Loucy (cell line): Measurements from ENCODE around the gene REEP6.
A peak's percentile ranks its signal among the peaks of the same experiment; 100 is the strongest.

Source experiments
- H2AFZ ChIP-seq: fragments of 200-600 bp; sonication (generic); 2 replicates; pipeline ENCODE4 v1.6.0; 2016; ENCODE audit warnings: antibody characterized with exemption, mild to moderate bottlenecking, low read length, moderate library complexity
- H3F3A ChIP-seq: fragments of 200-600 bp; 2 replicates; pipeline ENCODE4 v1.6.0; 2016; ENCODE audit warnings: antibody characterized with exemption, low read depth, mild to moderate bottlenecking
- H3K27me3 ChIP-seq: fragments of 200-600 bp; sonication (generic); 2 replicates; pipeline ENCODE4 v1.6.1; 2014; ENCODE audit warnings: low read length, mild to moderate bottlenecking; ENCODE audit not compliant: insufficient read depth, poor library complexity, severe bottlenecking
- H3K36me3 ChIP-seq: fragments of 200-600 bp; sonication (generic); 2 replicates; pipeline ENCODE4 v1.6.1; 2016; ENCODE audit warnings: low read length; ENCODE audit not compliant: insufficient read depth
- H3K4me1 ChIP-seq: fragments of 200-600 bp; sonication (generic); 2 replicates; pipeline ENCODE4 v1.5.1; 2014; ENCODE audit warnings: low read length, mild to moderate bottlenecking; ENCODE audit not compliant: insufficient read depth, poor library complexity, severe bottlenecking
- H3K4me2 ChIP-seq: fragments of 200-600 bp; sonication (generic); 2 replicates; pipeline ENCODE4 v1.6.0; 2014; ENCODE audit warnings: antibody characterized with exemption, low read length, low read depth, mild to moderate bottlenecking; ENCODE audit not compliant: poor library complexity, severe bottlenecking
- H3K4me3 ChIP-seq: fragments of 200-600 bp; sonication (generic); 2 replicates; pipeline ENCODE4 v1.5.1; 2014; ENCODE audit warnings: low read length, mild to moderate bottlenecking, mixed read lengths; ENCODE audit not compliant: poor library complexity, severe bottlenecking
- H3K79me2 ChIP-seq: fragments of 200-600 bp; sonication (generic); 2 replicates; pipeline ENCODE4 v1.6.1; 2014; ENCODE audit warnings: low read length; ENCODE audit not compliant: insufficient read depth
- H3K9ac ChIP-seq: fragments of 200-600 bp; sonication (generic); 2 replicates; pipeline ENCODE4 v1.6.0; 2014; ENCODE audit warnings: mild to moderate bottlenecking, low read depth, low read length, moderate library complexity; ENCODE audit not compliant: poor library complexity, severe bottlenecking
- H3K9me2 ChIP-seq: fragments of 200-600 bp; sonication (generic); replicated peaks from 2 replicates; pipeline ENCODE4 v1.6.1; 2016; ENCODE audit warnings: low read depth, low read length, mixed read lengths
- H3K9me3 ChIP-seq: fragments of 200-600 bp; sonication (generic); 2 replicates; pipeline ENCODE4 v1.6.1; 2014; ENCODE audit warnings: mild to moderate bottlenecking, antibody characterized with exemption, low read length, low read depth; ENCODE audit not compliant: insufficient read depth
- H4K20me1 ChIP-seq: fragments of 200-600 bp; sonication (generic); 2 replicates; pipeline ENCODE4 v1.6.0; 2014; ENCODE audit warnings: antibody characterized with exemption, low read length, mild to moderate bottlenecking; ENCODE audit not compliant: insufficient read depth, poor library complexity, severe bottlenecking
- EZH2phosphoT487 ChIP-seq: fragments of 200-600 bp; IDR thresholded peaks from 2 replicates; pipeline ENCODE4 v1.6.1; 2018; ENCODE audit warnings: antibody characterized with exemption, mild to moderate bottlenecking, moderate library complexity, borderline replicate concordance
- TF ChIP-seq, protein P1 (sequence below): fragments of 200-600 bp; sonication (generic); conservative IDR thresholded peaks from 2 replicates; pipeline ENCODE4 v1.5.1; 2014; ENCODE audit warnings: mild to moderate bottlenecking, antibody characterized with exemption, low read length

The REEP6 gene

DNA sequence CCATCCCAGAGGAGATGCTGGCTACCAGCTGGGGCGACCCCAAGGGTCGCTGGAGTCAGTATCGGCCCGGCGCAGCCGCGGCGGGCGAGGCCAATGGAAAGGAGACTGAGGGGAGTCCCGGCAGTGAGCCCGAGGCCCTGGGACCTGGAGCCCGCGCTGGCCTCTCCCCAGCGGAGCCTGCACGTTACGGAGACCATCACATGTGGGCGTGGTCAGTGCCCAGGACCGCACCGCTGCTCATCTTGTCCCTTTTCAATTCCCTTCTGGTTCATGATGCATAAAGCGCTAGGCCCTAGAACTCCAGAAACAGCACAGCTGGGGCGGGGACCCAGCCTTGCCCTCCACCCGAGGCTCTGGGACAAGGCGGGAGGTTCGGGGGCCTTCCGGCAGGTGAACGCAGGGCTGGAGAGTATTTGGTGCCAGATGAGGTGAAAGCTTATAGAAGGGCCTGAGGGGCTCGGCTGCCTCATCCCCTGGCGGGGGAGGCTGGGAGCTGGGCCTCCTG is 19.9 kb upstream of the REEP6 start:
- H3K4me1 ChIP-seq, result no peaks in the 10 kb centered on the region
- no peaks in the 10 kb centered on the region for H3K9me2 ChIP-seq
- H4K20me1 ChIP-seq, result peaks cover 16% of the 10 kb centered on the region
- peak overlapping the region; percentile 49 for H3K4me2 ChIP-seq
- no peaks in the 10 kb centered on the region for H3K36me3 ChIP-seq
- no peaks in the 10 kb centered on the region for H3K27me3 ChIP-seq
- H3K9me3 ChIP-seq, result no peaks in the 10 kb centered on the region
- peak overlapping the region; percentile 3 for H3K4me3 ChIP-seq
- H3K9ac ChIP-seq, result no peak overlapping the region
- H2AFZ ChIP-seq, result no peak overlapping the region
- H3K79me2 ChIP-seq, result peaks cover 8% of the 10 kb centered on the region; the same call in 1 of the 2 replicates
- H3F3A ChIP-seq, result no peaks in the 10 kb centered on the region
- TF ChIP-seq, protein P1, sequence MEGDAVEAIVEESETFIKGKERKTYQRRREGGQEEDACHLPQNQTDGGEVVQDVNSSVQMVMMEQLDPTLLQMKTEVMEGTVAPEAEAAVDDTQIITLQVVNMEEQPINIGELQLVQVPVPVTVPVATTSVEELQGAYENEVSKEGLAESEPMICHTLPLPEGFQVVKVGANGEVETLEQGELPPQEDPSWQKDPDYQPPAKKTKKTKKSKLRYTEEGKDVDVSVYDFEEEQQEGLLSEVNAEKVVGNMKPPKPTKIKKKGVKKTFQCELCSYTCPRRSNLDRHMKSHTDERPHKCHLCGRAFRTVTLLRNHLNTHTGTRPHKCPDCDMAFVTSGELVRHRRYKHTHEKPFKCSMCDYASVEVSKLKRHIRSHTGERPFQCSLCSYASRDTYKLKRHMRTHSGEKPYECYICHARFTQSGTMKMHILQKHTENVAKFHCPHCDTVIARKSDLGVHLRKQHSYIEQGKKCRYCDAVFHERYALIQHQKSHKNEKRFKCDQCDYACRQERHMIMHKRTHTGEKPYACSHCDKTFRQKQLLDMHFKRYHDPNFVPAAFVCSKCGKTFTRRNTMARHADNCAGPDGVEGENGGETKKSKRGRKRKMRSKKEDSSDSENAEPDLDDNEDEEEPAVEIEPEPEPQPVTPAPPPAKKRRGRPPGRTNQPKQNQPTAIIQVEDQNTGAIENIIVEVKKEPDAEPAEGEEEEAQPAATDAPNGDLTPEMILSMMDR, result no peak
- no peak for TF ChIP-seq EZH2phosphoT487

DNA sequence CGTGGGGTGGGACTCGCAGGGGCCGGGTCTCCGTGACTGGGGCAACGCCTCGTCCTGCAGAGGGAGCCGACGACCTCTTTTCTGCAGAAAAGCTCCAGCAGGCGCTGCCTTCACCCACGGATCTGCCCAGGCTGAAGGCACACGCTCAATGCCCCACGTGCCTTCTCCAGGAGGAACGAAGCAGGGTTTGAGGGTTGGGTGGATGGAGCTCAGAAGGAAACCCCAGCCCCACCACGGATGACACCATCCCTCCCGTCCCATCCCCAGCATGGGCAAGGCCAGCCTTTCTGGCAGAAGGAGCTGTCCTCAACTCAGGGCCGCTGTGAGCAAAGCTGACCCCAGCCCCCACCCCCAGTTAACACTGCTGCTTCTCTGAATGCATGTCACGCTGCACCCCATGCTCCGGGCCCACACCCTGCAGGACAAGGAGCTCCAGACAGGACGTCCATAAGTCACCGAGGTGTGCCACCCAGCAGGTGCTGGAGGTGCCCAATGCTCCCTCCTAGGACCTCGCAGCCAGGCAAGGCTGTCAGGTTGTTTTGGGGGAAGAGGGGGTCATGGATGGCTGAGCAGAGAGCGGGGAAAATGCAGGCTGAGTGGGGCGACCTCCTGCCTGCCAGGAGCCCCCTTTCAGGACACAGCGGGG is 19.3 kb upstream of the REEP6 start:
- TF ChIP-seq, protein P1, result peak; percentile 50
- TF ChIP-seq EZH2phosphoT487, result no peak
- Histone ChIP-seq H3K9me3 (no peaks in the 10 kb centered on the region), H4K20me1 (peaks cover 20% of the 10 kb centered on the region), H3K4me3 (peak overlapping the region; percentile 3), H3K36me3 (no peaks in the 10 kb centered on the region), H3K27me3 (no peaks in the 10 kb centered on the region), H3K79me2 (peaks cover 13% of the 10 kb centered on the region; the same call in 1 of the 2 replicates), H3K4me1 (no peaks in the 10 kb centered on the region), H2AFZ (no peak overlapping the region), H3K9ac (no peak overlapping the region), H3F3A (no peaks in the 10 kb centered on the region), H3K4me2 (peak overlapping the region; percentile 49), H3K9me2 (no peaks in the 10 kb centered on the region)

DNA sequence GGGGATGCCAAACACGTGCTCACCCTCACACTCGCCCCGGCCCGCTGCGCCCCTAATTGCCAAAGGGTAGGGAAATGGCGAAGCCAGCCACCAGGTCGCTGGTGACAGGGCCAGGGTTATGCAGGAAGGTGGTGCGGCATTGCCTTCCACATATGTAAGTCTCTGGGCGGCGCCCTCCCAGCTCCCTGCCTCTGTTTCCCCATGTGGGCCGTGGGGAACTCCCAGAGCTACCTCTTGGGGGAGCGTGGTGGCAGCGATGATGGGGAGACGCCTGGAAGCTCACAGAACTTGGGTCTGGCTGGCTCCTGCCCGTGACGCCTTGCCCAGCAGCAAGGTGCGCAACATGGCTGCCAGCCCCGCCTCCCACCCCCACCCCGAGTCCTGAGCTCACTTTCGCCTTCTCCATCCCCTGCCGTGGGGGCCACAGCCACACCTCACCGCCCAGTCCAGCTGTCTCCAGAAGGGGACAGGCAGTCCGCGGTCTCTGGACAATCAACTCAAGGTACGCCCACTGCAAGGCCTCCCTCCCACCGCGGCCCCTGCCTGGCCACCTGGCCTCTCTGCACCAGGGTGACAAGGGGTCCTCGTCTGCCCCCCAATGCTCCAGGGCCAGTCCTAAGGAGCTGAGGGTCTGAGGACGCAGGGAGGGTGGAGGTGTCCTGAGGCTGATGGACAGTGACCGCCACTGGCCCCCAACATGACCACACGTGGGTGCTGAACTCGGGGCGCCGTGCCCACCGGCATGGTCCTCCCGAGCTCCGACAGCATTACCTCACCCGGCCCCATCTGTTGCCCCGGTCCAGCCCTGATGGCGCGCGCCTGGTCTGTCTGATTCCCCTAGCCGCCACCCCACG is 18.5 kb upstream of the REEP6 start:
- Histone ChIP-seq H3F3A (no peaks in the 10 kb centered on the region), H3K9ac (no peak overlapping the region), H2AFZ (no peak overlapping the region), H3K79me2 (peaks cover 18% of the 10 kb centered on the region), H3K4me2 (no peak overlapping the region), H3K9me2 (no peaks in the 10 kb centered on the region), H3K36me3 (no peaks in the 10 kb centered on the region), H4K20me1 (peaks cover 25% of the 10 kb centered on the region), H3K9me3 (no peaks in the 10 kb centered on the region), H3K27me3 (no peaks in the 10 kb centered on the region), H3K4me1 (peaks cover 4% of the 10 kb centered on the region), H3K4me3 (no peak overlapping the region)
- TF ChIP-seq EZH2phosphoT487, result no peak
- TF ChIP-seq, protein P1, result no peak
